Uterus (tissue), 4 donors: ENCODE measurements around the gene ACAD11. TPM values are rescaled to one million over a fixed set of nuclear protein-coding genes. Genes with fewer than 3 reads are reported as not detected.

Source experiments
- DNase-seq, 2 donors: peaks; one replicate each; pipeline ENCODE4 v3.0.0-alpha.2; 2019 to 2020
- H3K27ac ChIP-seq, 2 donors: fragments of 200-600 bp; sonication (generic); 1 replicate in 1 of 2; 2 replicates in 1 of 2; pipeline ENCODE4 v1.5.1; 2016 to 2018
- H3K27me3 ChIP-seq, 2 donors: fragments of 200-600 bp; sonication (generic); one replicate each; pipeline ENCODE4 v1.5.1; 2018 to 2019; ENCODE audit warnings: control low read depth in 1 of 2
- H3K36me3 ChIP-seq, 2 donors: fragments of 200-600 bp; sonication (generic); one replicate each; pipeline ENCODE4 v1.5.1; 2019; ENCODE audit warnings: control low read depth in 1 of 2
- H3K4me1 ChIP-seq, 2 donors: fragments of 200-600 bp; sonication (generic); one replicate each; pipeline ENCODE4 v1.5.1; 2018 to 2019; ENCODE audit warnings: control low read depth in 1 of 2
- H3K4me3 ChIP-seq, 2 donors: fragments of 200-600 bp; sonication (generic); 1 replicate in 1 of 2; 2 replicates in 1 of 2; pipeline ENCODE4 v1.5.1; 2018 to 2019; ENCODE audit warnings: mild to moderate bottlenecking in 1 of 2
- H3K9me3 ChIP-seq, 2 donors: fragments of 200-600 bp; sonication (generic); one replicate each; pipeline ENCODE4 v1.5.1; 2019; ENCODE audit warnings: control low read depth in 1 of 2
- CTCF ChIP-seq, 4 experiments: fragments of 200-600 bp in 2 of 4; fragments of 450-650 bp in 2 of 4; sonication (generic) in 2 of 4; IDR thresholded peaks; one replicate each; pipeline ENCODE4 v1.5.1; 2016 to 2019; ENCODE audit warnings: antibody characterized with exemption in 4 of 4, mild to moderate bottlenecking in 2 of 4, moderate library complexity in 1 of 4
- POLR2A ChIP-seq, 2 donors: fragments of 450-650 bp; IDR thresholded peaks; one replicate each; pipeline ENCODE4 v1.6.1; 2016; ENCODE audit warnings: antibody characterized with exemption in 2 of 2, mild to moderate bottlenecking in 1 of 2, moderate library complexity in 1 of 2
- intact Hi-C: fragments of 100-400 bp; cut with DNase I; formaldehyde crosslinking; loops from one replicate; pipeline ENCODE4 v1.15.1; 2023; ENCODE audit warnings: low total_unique reads
- total RNA-seq, 4 donors: library from RNA; depleted of rRNA in 3 of 4; stranded (reverse); fragments of >200 nt in 3 of 4; gene quantifications; one replicate each; pipeline versions ENCODE4 v1.1.0 to v1.2.4, GENCODE V29; 2014 to 2023
- donor health status: DM: yes; HTN: yes; CAD: no.

ACAD11 gene
- total RNA-seq, 4 donors from 2014 or later, result 24.7 to 115 (median 47.0) TPM

GRCh38 chr3:132550579-132551305 lies 108.9 kb downstream of the ACAD11 start:
- no peak for TF ChIP-seq CTCF (IDR thresholded peaks at IDR 0.05)
- TF ChIP-seq POLR2A (IDR thresholded peaks at IDR 0.05), result no peak
- Histone ChIP-seq H3K36me3 (no peaks in the 10 kb centered on the region), H3K4me3 (no peak overlapping the region), H3K4me1 (peaks cover 0 to 8% of the 10 kb centered on the region in 2 donors), H3K27me3 (no peaks in the 10 kb centered on the region), H3K27ac (peak overlapping the region; percentile 35 to 43), H3K9me3 (no peaks in the 10 kb centered on the region)
- no peak for DNase-seq
- intact Hi-C loops, result no loop called here

- no peak overlapping the region for H3K4me3 ChIP-seq
- TF ChIP-seq CTCF (IDR thresholded peaks at IDR 0.05), result no peak
- TF ChIP-seq POLR2A (IDR thresholded peaks at IDR 0.05), result no peak
- no peaks in the 10 kb centered on the region for H3K9me3 ChIP-seq
- no peaks in the 10 kb centered on the region for H3K36me3 ChIP-seq
- H3K27ac ChIP-seq, result peak overlapping the region; percentile 35 to 43
- H3K4me1 ChIP-seq, result peaks cover 0 to 8% of the 10 kb centered on the region in 2 donors
- H3K27me3 ChIP-seq, result no peaks in the 10 kb centered on the region
- DNase-seq, result no peak
- intact Hi-C loops, result no loop called here
Measured at GRCh38 chr3:132549890-132550578, 109.6 kb downstream of the ACAD11 start.

- Histone ChIP-seq H3K4me1 (peaks cover 0 to 8% of the 10 kb centered on the region in 2 donors), H3K27ac (no peak overlapping the region), H3K36me3 (no peaks in the 10 kb centered on the region), H3K27me3 (no peaks in the 10 kb centered on the region), H3K4me3 (no peak overlapping the region), H3K9me3 (no peaks in the 10 kb centered on the region)
- intact Hi-C loops, result no loop called here
- DNase-seq, result no peak
- TF ChIP-seq CTCF (IDR thresholded peaks at IDR 0.05) (no peak), POLR2A (IDR thresholded peaks at IDR 0.05) (no peak)
Measured at GRCh38 chr3:132549169-132549568, 110.4 kb downstream of the ACAD11 start.

GRCh38 chr3:132545471-132545870 lies 114.1 kb downstream of the ACAD11 start:
- intact Hi-C loops, result no loop called here
- no peaks in the 10 kb centered on the region for H3K27me3 ChIP-seq
- H3K4me3 ChIP-seq, result no peak overlapping the region
- H3K9me3 ChIP-seq, result no peaks in the 10 kb centered on the region
- no peaks in the 10 kb centered on the region for H3K36me3 ChIP-seq
- no peak overlapping the region for H3K27ac ChIP-seq
- DNase-seq, result no peak
- TF ChIP-seq CTCF (IDR thresholded peaks at IDR 0.05) (no peak), POLR2A (IDR thresholded peaks at IDR 0.05) (no peak)
- peaks cover 0 to 6% of the 10 kb centered on the region in 2 donors for H3K4me1 ChIP-seq

GRCh38 chr3:132544130-132544529 lies 115.5 kb downstream of the ACAD11 start:
- no peaks in the 10 kb centered on the region for H3K27me3 ChIP-seq
- H3K9me3 ChIP-seq, result no peaks in the 10 kb centered on the region
- no peaks in the 10 kb centered on the region for H3K4me1 ChIP-seq
- no peak for TF ChIP-seq POLR2A (IDR thresholded peaks at IDR 0.05)
- no peak for TF ChIP-seq CTCF (IDR thresholded peaks at IDR 0.05)
- H3K27ac ChIP-seq, result no peak overlapping the region
- no peaks in the 10 kb centered on the region for H3K36me3 ChIP-seq
- no peak overlapping the region for H3K4me3 ChIP-seq
- DNase-seq, result no peak
- intact Hi-C loops, result no loop called here
